GM10248 (cell line): ENCODE results near the gene ZNF385B.
A peak's percentile ranks its signal among the peaks of the same experiment; 100 is the strongest.

ENCODE experiments used
- CTCF ChIA-PET: fragments of 300-600 bp; sonication (Branson Sonifier 250); formaldehyde crosslinking; extraction: SDS; loops from one replicate; lab custom pipeline; 2021; ENCODE audit warnings: antibody characterized with exemption; lab: Yijun Ruan, JAX
- POLR2A ChIA-PET: fragments of 350-650 bp; sonication (Branson Sonifier 250); formaldehyde crosslinking; extraction: SDS; loops from one replicate; lab custom pipeline; 2020; ENCODE audit warnings: antibody characterized with exemption; lab: Yijun Ruan, JAX
- DNase-seq: peaks from one replicate; pipeline ENCODE4 v3.0.0; 2012; ENCODE audit errors: extremely low spot score
- TF ChIP-seq, protein P1 (sequence below): IDR thresholded peaks from 2 replicates; pipeline ENCODE4 v1.5.1; 2012; ENCODE audit warnings: mild to moderate bottlenecking, low read depth; ENCODE audit errors: extremely low read depth, missing control alignments, control extremely low read depth

Gene ZNF385B

DNA sequence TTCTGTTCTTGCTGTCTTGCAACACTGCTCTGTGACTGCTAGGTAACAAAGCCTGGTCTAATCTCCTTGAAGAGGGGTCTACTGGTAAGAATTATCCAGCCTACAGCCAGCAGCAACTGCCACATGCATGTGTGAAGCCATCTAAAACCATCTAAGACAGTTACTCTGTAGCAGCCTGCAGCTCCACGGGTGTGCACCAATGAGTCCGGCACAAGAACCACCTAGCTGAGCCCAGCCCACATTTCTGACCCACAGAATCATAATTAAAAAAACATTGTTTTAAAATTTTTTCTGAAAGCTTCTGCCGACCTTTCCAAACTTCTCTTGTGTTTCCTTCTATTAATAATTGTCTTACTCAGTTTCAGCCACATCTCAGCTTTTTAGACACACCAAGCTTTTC is 102.8 kb downstream of the ZNF385B start:
- CTCF ChIA-PET, result interaction anchor here (1.6 kb wide), 1 partner anchor 12 kb away, joined by 3 read pairs; no protein-coding TSS in a partner anchor
- POLR2A ChIA-PET, result no interaction called here
- no peak for DNase-seq
- TF ChIP-seq, protein P1, sequence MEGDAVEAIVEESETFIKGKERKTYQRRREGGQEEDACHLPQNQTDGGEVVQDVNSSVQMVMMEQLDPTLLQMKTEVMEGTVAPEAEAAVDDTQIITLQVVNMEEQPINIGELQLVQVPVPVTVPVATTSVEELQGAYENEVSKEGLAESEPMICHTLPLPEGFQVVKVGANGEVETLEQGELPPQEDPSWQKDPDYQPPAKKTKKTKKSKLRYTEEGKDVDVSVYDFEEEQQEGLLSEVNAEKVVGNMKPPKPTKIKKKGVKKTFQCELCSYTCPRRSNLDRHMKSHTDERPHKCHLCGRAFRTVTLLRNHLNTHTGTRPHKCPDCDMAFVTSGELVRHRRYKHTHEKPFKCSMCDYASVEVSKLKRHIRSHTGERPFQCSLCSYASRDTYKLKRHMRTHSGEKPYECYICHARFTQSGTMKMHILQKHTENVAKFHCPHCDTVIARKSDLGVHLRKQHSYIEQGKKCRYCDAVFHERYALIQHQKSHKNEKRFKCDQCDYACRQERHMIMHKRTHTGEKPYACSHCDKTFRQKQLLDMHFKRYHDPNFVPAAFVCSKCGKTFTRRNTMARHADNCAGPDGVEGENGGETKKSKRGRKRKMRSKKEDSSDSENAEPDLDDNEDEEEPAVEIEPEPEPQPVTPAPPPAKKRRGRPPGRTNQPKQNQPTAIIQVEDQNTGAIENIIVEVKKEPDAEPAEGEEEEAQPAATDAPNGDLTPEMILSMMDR, result no peak

DNA sequence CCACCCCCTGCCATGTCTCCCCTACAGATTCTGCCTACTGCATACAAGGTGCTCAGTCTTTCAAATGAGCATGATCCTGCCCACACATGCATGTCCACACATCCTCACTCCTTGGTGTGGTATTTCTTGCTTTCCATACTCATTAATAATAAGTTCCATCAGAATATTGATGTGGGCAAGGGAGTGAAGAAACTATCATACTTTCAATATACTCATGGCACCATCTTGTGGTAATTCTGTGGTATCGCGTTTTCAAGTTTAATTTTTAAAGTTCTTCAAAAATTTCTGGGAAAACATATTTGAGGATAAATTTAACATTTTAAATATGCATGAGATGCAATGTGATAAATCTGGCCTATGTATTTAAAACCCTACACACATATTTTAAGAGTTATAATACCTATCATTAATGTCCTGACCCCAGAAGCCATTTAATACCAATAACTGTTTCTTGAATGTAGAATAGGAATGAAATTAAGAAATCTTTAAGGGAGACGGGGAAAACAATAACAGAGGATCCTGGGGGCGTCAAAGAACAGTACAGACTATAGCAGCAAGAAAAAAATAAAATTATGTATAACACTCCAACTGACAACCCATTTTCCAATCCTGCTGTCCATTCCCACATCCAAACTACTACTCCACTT is 110.1 kb downstream of the ZNF385B start:
- CTCF ChIA-PET, result no interaction called here
- POLR2A ChIA-PET, result no interaction called here
- DNase-seq, result peak; percentile 16
- TF ChIP-seq, protein P1, result peak; percentile 54

DNA sequence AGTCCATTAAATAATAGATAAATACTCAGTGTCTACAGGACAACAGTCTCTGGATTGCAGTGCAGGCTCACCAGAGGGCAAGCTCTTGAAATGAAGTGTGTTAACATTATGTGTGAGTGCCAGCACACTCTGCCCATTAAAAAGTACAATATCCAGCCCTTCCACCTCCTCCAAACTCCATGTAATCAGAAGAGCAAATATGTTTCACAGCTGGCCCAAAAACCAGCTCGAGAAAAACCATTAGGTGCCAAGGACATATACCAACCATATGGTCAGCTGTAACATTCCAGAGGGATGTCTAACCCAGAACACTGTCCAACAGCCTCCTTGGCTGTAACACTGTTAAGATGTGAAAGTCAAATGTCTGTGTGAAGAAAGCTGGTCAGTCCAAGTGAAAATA is 112.2 kb downstream of the ZNF385B start:
- POLR2A ChIA-PET, result no interaction called here
- TF ChIP-seq, protein P1, result no peak
- DNase-seq, result no peak
- CTCF ChIA-PET, result interaction anchor here (0.8 kb wide), 2 partner anchors 338 to 988 kb away, joined by 3 read pairs; no protein-coding TSS in a partner anchor

DNA sequence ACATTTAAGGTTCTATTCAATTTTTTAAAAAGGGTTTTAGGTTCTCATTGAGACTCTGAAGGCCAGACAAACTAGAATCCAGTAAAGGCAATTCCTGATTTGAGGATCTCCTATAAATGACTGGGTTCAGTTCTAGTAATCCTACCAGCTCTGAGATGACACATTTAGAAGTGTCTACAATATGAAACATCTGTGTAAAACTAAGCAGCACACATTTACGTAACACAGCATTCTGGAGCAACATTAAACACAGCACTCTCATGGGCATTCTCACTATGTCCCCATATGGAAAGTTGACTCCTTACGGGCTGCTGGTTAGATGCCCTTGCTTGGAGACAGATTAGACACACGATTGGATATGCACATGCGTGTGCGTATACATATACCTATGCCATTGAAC is 114.4 kb downstream of the ZNF385B start:
- no peak for DNase-seq
- ChIA-PET CTCF (interaction anchor here (0.6 kb wide), 1 partner anchor 24 kb away, joined by 3 read pairs; no protein-coding TSS in a partner anchor), POLR2A (no interaction called here)
- TF ChIP-seq, protein P1, result no peak

DNA sequence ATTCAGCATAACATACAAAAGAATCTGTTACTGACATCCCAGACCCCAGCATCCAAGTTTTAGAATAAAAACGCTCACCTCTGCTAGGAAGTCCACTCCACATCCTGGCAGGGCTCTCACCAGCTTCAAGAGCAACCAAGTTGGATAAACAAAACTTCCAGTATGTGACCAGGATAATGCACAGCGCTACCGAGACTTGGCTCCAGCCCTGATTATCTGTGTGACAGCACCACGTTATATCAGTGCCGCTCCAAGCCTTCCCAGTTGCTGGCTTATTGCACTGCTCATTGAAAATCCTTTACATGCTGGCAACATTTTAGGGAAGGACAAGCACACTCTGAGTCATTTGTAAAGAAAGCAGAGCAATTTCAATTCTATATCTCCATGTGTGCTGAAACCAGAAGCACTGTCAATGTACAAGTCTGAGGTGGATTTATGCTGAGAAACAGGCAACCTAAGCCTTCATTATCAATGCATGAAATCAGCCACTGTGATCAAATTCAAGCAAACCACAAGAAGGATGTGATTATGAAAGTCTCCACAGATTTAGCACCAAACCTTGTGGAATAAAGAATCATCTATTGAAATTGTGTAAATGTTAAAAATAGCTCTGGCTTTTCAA is 115.7 kb downstream of the ZNF385B start:
- no peak for DNase-seq
- CTCF ChIA-PET, result interaction anchor here (1.1 to 2.2 kb wide), 4 partner anchors 9 to 983 kb away, joined by 3 to 6 read pairs (median 4); no protein-coding TSS in a partner anchor
- TF ChIP-seq, protein P1, result no peak
- POLR2A ChIA-PET, result no interaction called here

DNA sequence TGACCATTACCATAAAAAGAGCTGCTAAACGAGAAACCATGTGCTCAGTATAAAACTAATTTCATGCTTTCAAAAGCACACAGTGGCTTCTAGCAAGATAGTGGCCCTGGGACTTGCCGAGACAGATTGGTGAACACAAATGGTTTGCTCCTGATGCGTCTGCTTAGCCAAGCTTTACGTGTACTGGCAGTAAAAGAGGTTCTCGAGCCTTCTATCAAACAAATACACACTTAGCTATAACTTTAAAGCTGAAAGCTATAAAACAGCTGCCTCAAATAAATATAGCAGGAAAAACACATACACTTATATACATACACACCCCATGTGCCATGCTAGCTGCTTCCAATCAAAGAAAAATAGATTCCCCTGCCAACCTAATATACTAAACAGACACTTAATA is 117.0 kb downstream of the ZNF385B start:
- ChIA-PET POLR2A (no interaction called here), CTCF (interaction anchor here (1.3 to 2.2 kb wide), 2 partner anchors 8 to 982 kb away, joined by 3 to 6 read pairs; no protein-coding TSS in a partner anchor)
- no peak for DNase-seq
- TF ChIP-seq, protein P1, result no peak
